CD8-positive, alpha-beta memory T cell (primary cell): ENCODE data around the gene KCNQ5. TPM values are rescaled to one million over a fixed set of nuclear protein-coding genes. Genes with fewer than 3 reads are reported as not detected.
"Not testable (repeated sequence)": the region's sequence is repeated elsewhere in the genome, so short reads cannot be mapped to it uniquely, and the experiment has no call there.

Experiments
- CTCF ChIA-PET: fragments of 350-600 bp; sonication (Branson Sonifier 250); formaldehyde crosslinking; loops from one replicate; lab custom pipeline; 2021; ENCODE audit warnings: antibody characterized with exemption; lab: Charles Lee
- POLR2A ChIA-PET: fragments of 350-600 bp; sonication (Branson Sonifier 250); formaldehyde crosslinking; loops from one replicate; lab custom pipeline; 2021; ENCODE audit warnings: antibody characterized with exemption; lab: Charles Lee
- DNase-seq, 5 donors: peaks; one replicate each; pipeline versions ENCODE4 v3.0.0 to v3.0.0-alpha.2; 2020 to 2022; ENCODE audit warnings: mixed read lengths in 1 of 5
- H3K27ac ChIP-seq: one replicate; pipeline ENCODE4 v1.7.0; 2013; ENCODE audit warnings: low read depth, mild to moderate bottlenecking, low read length, moderate library complexity
- H3K27me3 ChIP-seq: 2 replicates; pipeline ENCODE4 v1.7.0; 2013; ENCODE audit warnings: low read length, mild to moderate bottlenecking; ENCODE audit not compliant: insufficient read depth, poor library complexity, severe bottlenecking
- H3K36me3 ChIP-seq: 2 replicates; pipeline ENCODE4 v1.7.0; 2013; ENCODE audit warnings: mild to moderate bottlenecking, low read length, moderate library complexity; ENCODE audit not compliant: insufficient read depth
- H3K4me1 ChIP-seq: 2 replicates; pipeline ENCODE4 v1.7.0; 2013; ENCODE audit warnings: mild to moderate bottlenecking, low read length, moderate library complexity; ENCODE audit not compliant: insufficient read depth
- H3K4me3 ChIP-seq: 2 replicates; pipeline ENCODE4 v1.7.0; 2013; ENCODE audit warnings: mild to moderate bottlenecking, low read length
- H3K9me3 ChIP-seq: 2 replicates; pipeline ENCODE4 v1.7.0; 2013; ENCODE audit warnings: mild to moderate bottlenecking, low read length
- H3K27ac Mint-ChIP-seq, 8 donors: one replicate each; pipeline ENCODE4 v1.8.0; 2020 to 2021; ENCODE audit warnings: mixed read lengths in 8 of 8, mild to moderate bottlenecking in 6 of 8, inconsistent platforms in 3 of 8, moderate library complexity in 3 of 8
- H3K27me3 Mint-ChIP-seq, 2 donors: one replicate each; pipeline ENCODE4 v1.8.0; 2020 to 2021; ENCODE audit warnings: mixed read lengths in 2 of 2, mild to moderate bottlenecking in 1 of 2, moderate library complexity in 1 of 2
- H3K36me3 Mint-ChIP-seq, 3 donors: one replicate each; pipeline ENCODE4 v1.8.0; 2020 to 2021; ENCODE audit warnings: mixed read lengths in 3 of 3, inconsistent platforms in 1 of 3, mild to moderate bottlenecking in 1 of 3
- H3K4me1 Mint-ChIP-seq, 3 donors: one replicate each; pipeline ENCODE4 v1.8.0; 2020 to 2021; ENCODE audit warnings: mixed read lengths in 3 of 3, inconsistent platforms in 1 of 3, mild to moderate bottlenecking in 1 of 3
- H3K4me3 Mint-ChIP-seq, 7 donors: one replicate each; pipeline ENCODE4 v1.8.0; 2020 to 2021; ENCODE audit warnings: mixed read lengths in 7 of 7, mild to moderate bottlenecking in 6 of 7, moderate library complexity in 4 of 7, inconsistent platforms in 2 of 7
- H3K9me3 Mint-ChIP-seq, 5 donors: one replicate each; pipeline ENCODE4 v1.8.0; 2020 to 2022; ENCODE audit warnings: mixed read lengths in 5 of 5, mild to moderate bottlenecking in 3 of 5, moderate library complexity in 2 of 5, inconsistent platforms in 1 of 5
- polyA plus RNA-seq: library from polyadenylated mRNA; unstranded; fragments of 300-500 nt; fragmentation: Illumina TruSeq; gene quantifications from one replicate; pipeline ENCODE4 v1.2.3, GENCODE V29; 2021
- total RNA-seq, 2 experiments: library from RNA; stranded (reverse); gene quantifications; one replicate each; pipeline ENCODE4 v1.2.3, GENCODE V29; 2021

KCNQ5 gene
- total and polyA plus RNA-seq, 3 experiments from 2014 or later, result 0.85 to 8.5 (median 7.9) TPM

- H3K4me3 ChIP-seq, result no peak overlapping the region
- Mint-ChIP-seq H3K27ac (no peak overlapping the region), H3K4me3 (no peak overlapping the region), H3K27me3 (peaks cover 0 to 3% of the 10 kb centered on the region in 2 donors), H3K9me3 (no peaks in the 10 kb centered on the region), H3K4me1 (peaks cover 4 to 8% (median 6%) of the 10 kb centered on the region in 3 donors), H3K36me3 (no peaks in the 10 kb centered on the region)
- ChIA-PET POLR2A (no interaction called here), CTCF (interaction anchor here (0.9 to 1.2 kb wide), 2 partner anchors 23 to 559 kb away, joined by 3 read pairs; no protein-coding TSS in a partner anchor)
- no peak overlapping the region for H3K27ac ChIP-seq
- no peaks in the 10 kb centered on the region for H3K9me3 ChIP-seq
- H3K27me3 ChIP-seq, result no peaks in the 10 kb centered on the region
- DNase-seq, result no peak
- H3K4me1 ChIP-seq, result no peaks in the 10 kb centered on the region
- no peaks in the 10 kb centered on the region for H3K36me3 ChIP-seq
Observed at GRCh38 chr6:73182021-73182607, 560.2 kb downstream of the KCNQ5 start.

- DNase-seq, H3K27ac ChIP-seq, H3K4me3 ChIP-seq, H3K4me1 Mint-ChIP-seq, H3K36me3 Mint-ChIP-seq, H3K4me1 ChIP-seq, POLR2A ChIA-PET, H3K9me3 ChIP-seq, H3K27me3 Mint-ChIP-seq, H3K4me3 Mint-ChIP-seq, H3K36me3 ChIP-seq, CTCF ChIA-PET, H3K27ac Mint-ChIP-seq, H3K27me3 ChIP-seq, H3K9me3 Mint-ChIP-seq: not testable (repeated sequence)
Observed at GRCh38 chr6:73193302-73193701, 571.4 kb downstream of the KCNQ5 start.

- H3K9me3 Mint-ChIP-seq, result no peaks in the 10 kb centered on the region
- H3K4me1 ChIP-seq, result no peaks in the 10 kb centered on the region
- no peaks in the 10 kb centered on the region for H3K36me3 ChIP-seq
- ChIA-PET POLR2A (no interaction called here), CTCF (no interaction called here)
- H3K4me1 Mint-ChIP-seq, result no peaks in the 10 kb centered on the region
- H3K9me3 ChIP-seq, result no peaks in the 10 kb centered on the region
- H3K36me3 Mint-ChIP-seq, result peaks cover 0 to 9% (median 3%) of the 10 kb centered on the region in 3 donors
- H3K4me3 ChIP-seq, result no peak overlapping the region
- H3K27me3 ChIP-seq, result no peaks in the 10 kb centered on the region
- H3K27ac ChIP-seq, result no peak overlapping the region
- H3K27ac Mint-ChIP-seq, result peak overlapping the region in 1 of 8 donors; percentile 15
- DNase-seq, result no peak
- no peaks in the 10 kb centered on the region for H3K27me3 Mint-ChIP-seq
- H3K4me3 Mint-ChIP-seq, result no peak overlapping the region
Observed at GRCh38 chr6:73194744-73195143, 572.9 kb downstream of the KCNQ5 start.

- Histone ChIP-seq H3K4me1 (no peaks in the 10 kb centered on the region), H3K4me3 (no peak overlapping the region), H3K27me3 (no peaks in the 10 kb centered on the region), H3K36me3 (no peaks in the 10 kb centered on the region), H3K27ac (no peak overlapping the region), H3K9me3 (no peaks in the 10 kb centered on the region)
- Mint-ChIP-seq H3K4me3 (no peak overlapping the region), H3K9me3 (no peaks in the 10 kb centered on the region), H3K36me3 (no peaks in the 10 kb centered on the region), H3K27ac (peak overlapping the region in 1 of 8 donors; percentile 54), H3K27me3 (peaks cover 0 to 2% of the 10 kb centered on the region in 2 donors), H3K4me1 (no peaks in the 10 kb centered on the region)
- DNase-seq, result no peak
- POLR2A ChIA-PET, result no interaction called here
- CTCF ChIA-PET, result no interaction called here
Observed at GRCh38 chr6:73200247-73200646, 578.4 kb downstream of the KCNQ5 start.

GRCh38 chr6:73200735-73201134 lies 578.9 kb downstream of the KCNQ5 start:
- Histone ChIP-seq H3K27ac (no peak overlapping the region), H3K4me1 (no peaks in the 10 kb centered on the region), H3K27me3 (no peaks in the 10 kb centered on the region), H3K36me3 (no peaks in the 10 kb centered on the region), H3K9me3 (no peaks in the 10 kb centered on the region), H3K4me3 (no peak overlapping the region)
- Mint-ChIP-seq H3K36me3 (no peaks in the 10 kb centered on the region), H3K4me3 (no peak overlapping the region), H3K4me1 (no peaks in the 10 kb centered on the region), H3K9me3 (no peaks in the 10 kb centered on the region), H3K27ac (peak overlapping the region in 1 of 8 donors; percentile 54), H3K27me3 (peaks cover 0 to 2% of the 10 kb centered on the region in 2 donors)
- DNase-seq, result no peak
- CTCF ChIA-PET, result interaction anchor here (0.6 kb wide), 1 partner anchor 80 kb away, joined by 3 read pairs; no protein-coding TSS in a partner anchor
- POLR2A ChIA-PET, result no interaction called here

- ChIA-PET POLR2A (no interaction called here), CTCF (no interaction called here)
- DNase-seq, result no peak
- no peaks in the 10 kb centered on the region for H3K36me3 Mint-ChIP-seq
- peaks cover 0 to 5% of the 10 kb centered on the region in 2 donors for H3K27me3 Mint-ChIP-seq
- no peaks in the 10 kb centered on the region for H3K9me3 Mint-ChIP-seq
- no peaks in the 10 kb centered on the region for H3K4me1 ChIP-seq
- no peak overlapping the region for H3K4me3 ChIP-seq
- H3K27me3 ChIP-seq, result no peaks in the 10 kb centered on the region
- no peaks in the 10 kb centered on the region for H3K9me3 ChIP-seq
- H3K27ac ChIP-seq, result no peak overlapping the region
- no peaks in the 10 kb centered on the region for H3K36me3 ChIP-seq
- H3K4me1 Mint-ChIP-seq, result no peaks in the 10 kb centered on the region
- no peak overlapping the region for H3K27ac Mint-ChIP-seq
- H3K4me3 Mint-ChIP-seq, result no peak overlapping the region
Observed at GRCh38 chr6:73203098-73203497, 581.2 kb downstream of the KCNQ5 start.

- no peaks in the 10 kb centered on the region for H3K36me3 ChIP-seq
- POLR2A ChIA-PET, result no interaction called here
- Mint-ChIP-seq H3K9me3 (no peaks in the 10 kb centered on the region), H3K27me3 (peaks cover 0 to 5% of the 10 kb centered on the region in 2 donors), H3K4me1 (no peaks in the 10 kb centered on the region), H3K4me3 (no peak overlapping the region), H3K36me3 (no peaks in the 10 kb centered on the region), H3K27ac (no peak overlapping the region)
- CTCF ChIA-PET, result no interaction called here
- no peaks in the 10 kb centered on the region for H3K9me3 ChIP-seq
- no peak overlapping the region for H3K27ac ChIP-seq
- H3K4me3 ChIP-seq, result no peak overlapping the region
- no peak for DNase-seq
- H3K27me3 ChIP-seq, result no peaks in the 10 kb centered on the region
- no peaks in the 10 kb centered on the region for H3K4me1 ChIP-seq
Observed at GRCh38 chr6:73204252-73204651, 582.4 kb downstream of the KCNQ5 start.

GRCh38 chr6:73207221-73207837 lies 585.5 kb downstream of the KCNQ5 start:
- H3K4me3 Mint-ChIP-seq, result no peak overlapping the region
- CTCF ChIA-PET, result no interaction called here
- no peaks in the 10 kb centered on the region for H3K9me3 Mint-ChIP-seq

More at GRCh38 chr6:73207221-73207837, 585.5 kb downstream of the KCNQ5 start:
- Mint-ChIP-seq H3K36me3 (no peaks in the 10 kb centered on the region), H3K27me3 (peaks cover 0 to 5% of the 10 kb centered on the region in 2 donors), H3K4me1 (no peaks in the 10 kb centered on the region), H3K27ac (no peak overlapping the region)
- no peak for DNase-seq
- no peaks in the 10 kb centered on the region for H3K36me3 ChIP-seq
- no peaks in the 10 kb centered on the region for H3K9me3 ChIP-seq
- H3K4me1 ChIP-seq, result no peaks in the 10 kb centered on the region
- POLR2A ChIA-PET, result no interaction called here
- no peak overlapping the region for H3K27ac ChIP-seq
- no peaks in the 10 kb centered on the region for H3K27me3 ChIP-seq
- H3K4me3 ChIP-seq, result no peak overlapping the region
